B cell (primary cell): ENCODE measurements around the gene SPACA6.

Source experiments
- CTCF ChIP-seq: fragments of 200-600 bp; IDR thresholded peaks from one replicate; pipeline ENCODE4 v1.8.0; 2022; ENCODE audit warnings: antibody characterized with exemption, mild to moderate bottlenecking
- EZH2 ChIP-seq: IDR thresholded peaks from 2 replicates; pipeline ENCODE4 v1.6.1; 2012; ENCODE audit warnings: borderline replicate concordance, low read depth, mild to moderate bottlenecking, moderate library complexity, low read length; ENCODE audit not compliant: insufficient read depth, poor library complexity, severe bottlenecking

DNA sequence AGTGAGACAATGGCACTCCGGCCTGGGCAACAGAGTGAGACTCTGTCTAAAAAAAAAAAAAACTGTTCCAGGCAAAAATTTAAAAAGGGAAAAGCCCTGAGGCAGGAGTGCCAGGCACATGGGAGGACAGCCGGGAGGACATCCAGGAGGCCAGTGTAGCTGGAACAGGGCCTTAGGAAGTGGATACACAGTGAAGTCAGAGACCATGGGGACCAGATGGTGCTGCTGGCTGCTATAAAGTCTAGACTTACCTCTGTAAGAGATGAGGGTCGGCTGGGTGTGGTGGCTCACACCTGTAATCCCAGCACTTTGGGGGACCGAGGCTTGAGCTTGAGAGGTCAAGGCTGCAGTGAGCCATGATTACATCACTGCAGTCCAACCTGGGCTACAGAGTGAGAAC lies 15.7 kb downstream of the SPACA6 start:
- TF ChIP-seq CTCF (no peak), EZH2 (no peak)
